Amniotic epithelial cell (primary cell): ENCODE results near the gene ATAT1.
"Not testable (repeated sequence)": the region's sequence is repeated elsewhere in the genome, so short reads cannot be mapped to it uniquely, and the experiment has no call there.

Experiments
- DNase-seq: peaks from one replicate; pipeline ENCODE4 v3.0.0-alpha.2; 2010; ENCODE audit warnings: low read depth

The ATAT1 gene

DNA sequence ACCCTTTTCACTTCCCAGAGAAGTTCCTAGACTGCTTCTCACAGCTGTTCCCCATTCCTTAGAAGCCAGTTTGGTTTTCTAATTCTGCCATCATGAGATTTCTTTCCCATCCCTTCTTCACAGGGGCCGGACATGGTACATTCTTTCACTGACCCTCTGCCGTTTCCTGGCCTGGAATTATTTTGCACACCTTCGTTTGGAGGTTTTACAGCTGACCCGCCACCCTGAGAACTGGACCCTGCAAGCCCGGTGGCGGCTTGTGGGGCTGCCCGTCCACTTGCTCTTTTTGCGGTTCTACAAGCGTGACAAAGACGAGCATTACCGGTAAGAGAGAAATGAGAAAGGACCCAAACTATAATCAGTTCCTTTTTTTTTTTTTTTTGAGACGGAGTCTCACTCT, 24.5 kb downstream of the ATAT1 start:
- DNase-seq: no peak

- no peak for DNase-seq
Observed at GRCh38 chr6:30654798-30655742, 28.4 kb downstream of the ATAT1 start.

- DNase-seq: no peak
Observed at GRCh38 chr6:30655743-30656094, 29.0 kb downstream of the ATAT1 start.

- no peak for DNase-seq
Observed at GRCh38 chr6:30656513-30656912, 29.8 kb downstream of the ATAT1 start.

DNA sequence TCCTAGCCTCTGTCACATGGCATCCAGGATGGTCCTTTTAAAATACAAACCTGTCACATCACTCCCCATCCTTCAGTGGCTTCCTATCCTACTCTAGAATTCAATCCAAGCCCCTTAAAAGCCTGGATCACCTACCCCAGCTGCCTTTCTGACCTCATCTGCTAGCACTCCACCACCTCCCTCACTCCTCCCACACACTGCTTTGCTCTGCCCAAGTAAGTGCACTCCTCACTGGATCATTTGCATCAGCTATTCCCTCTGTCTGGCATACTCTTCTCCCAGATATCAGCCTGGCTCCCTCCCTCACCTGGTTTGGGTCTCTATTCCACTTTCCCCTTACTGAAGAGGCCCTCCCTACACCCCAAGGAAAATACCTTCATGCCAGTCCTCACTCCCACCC, 30.8 kb downstream of the ATAT1 start:
- DNase-seq: peak; percentile 51

DNA sequence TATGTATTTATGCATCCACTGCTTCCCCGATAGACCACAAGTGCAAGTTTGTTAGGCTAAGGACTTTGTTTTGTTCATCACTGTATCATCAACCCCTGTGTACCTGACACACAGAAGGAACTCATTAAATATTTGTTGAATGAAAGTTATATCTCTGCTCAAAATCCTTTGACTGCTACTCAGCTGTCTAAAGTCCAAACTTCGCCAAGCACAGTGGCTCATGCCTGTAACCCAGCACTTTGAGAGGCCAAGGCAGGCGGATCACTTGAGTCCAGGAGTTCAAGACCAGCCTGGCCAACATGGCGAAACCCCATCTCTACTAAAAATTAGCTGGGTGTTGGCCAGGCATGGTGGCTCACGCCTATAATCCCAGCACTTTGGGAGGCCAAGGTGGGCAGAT, 31.2 kb downstream of the ATAT1 start:
- not testable (repeated sequence) for DNase-seq

- no peak for DNase-seq
Observed at GRCh38 chr6:30664994-30665767, 38.5 kb downstream of the ATAT1 start.

DNA sequence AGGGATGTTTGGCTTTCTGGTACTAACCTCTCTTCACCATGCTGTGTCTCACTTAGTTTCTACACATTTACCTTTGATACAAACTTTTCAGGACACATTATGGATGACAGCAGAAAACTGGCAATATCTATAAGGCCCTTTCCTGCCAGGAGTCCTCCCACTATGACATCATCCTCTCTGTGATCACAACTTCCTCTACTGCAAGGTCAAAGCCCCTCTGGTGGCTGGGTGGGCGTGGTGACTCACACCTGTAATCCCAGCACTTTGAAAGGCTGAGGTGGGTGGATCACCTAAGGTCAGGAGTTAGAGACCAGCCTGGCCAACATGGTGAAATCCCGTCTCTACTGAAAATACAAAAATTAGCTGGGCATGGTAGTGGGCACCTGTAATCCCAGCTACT, 39.6 kb downstream of the ATAT1 start:
- not testable (repeated sequence) for DNase-seq

DNA sequence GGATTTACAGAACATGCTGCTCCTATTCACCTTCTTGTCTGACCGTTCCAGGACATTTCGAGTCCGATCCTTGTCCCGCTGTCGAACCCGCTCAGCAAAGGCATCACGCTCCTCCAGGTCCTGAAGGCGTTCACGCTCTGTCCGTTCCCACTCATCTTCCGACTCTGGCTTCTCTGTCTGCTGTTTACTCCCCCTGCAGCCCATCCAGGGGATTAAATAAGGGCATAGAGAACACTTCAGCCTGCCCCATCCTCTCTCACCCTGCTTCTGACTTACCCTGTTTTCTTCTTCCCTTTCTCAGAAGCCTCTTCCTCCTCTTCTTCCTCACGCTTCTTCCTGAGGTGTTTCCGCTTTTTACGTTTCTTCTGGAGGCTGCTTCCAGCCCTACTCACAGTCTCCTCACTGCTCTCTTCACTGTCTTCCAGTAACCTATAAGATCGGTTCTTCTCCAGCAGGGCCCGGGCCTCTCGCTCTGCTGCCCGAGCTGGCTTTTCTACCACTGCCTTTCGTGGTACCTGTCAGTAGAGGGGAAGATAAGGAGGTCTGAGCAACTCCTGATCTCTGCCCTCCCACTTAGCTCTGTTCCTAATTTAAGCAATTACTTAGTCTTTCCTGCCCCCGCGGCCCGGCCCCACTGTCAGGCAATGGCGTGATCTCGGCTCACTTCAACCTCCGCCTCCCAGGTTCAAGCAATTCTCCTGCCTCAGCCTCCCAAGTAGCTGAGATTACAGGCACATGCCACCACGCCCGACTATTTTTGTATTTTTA, 44.3 kb downstream of the ATAT1 start:
- no peak for DNase-seq

DNA sequence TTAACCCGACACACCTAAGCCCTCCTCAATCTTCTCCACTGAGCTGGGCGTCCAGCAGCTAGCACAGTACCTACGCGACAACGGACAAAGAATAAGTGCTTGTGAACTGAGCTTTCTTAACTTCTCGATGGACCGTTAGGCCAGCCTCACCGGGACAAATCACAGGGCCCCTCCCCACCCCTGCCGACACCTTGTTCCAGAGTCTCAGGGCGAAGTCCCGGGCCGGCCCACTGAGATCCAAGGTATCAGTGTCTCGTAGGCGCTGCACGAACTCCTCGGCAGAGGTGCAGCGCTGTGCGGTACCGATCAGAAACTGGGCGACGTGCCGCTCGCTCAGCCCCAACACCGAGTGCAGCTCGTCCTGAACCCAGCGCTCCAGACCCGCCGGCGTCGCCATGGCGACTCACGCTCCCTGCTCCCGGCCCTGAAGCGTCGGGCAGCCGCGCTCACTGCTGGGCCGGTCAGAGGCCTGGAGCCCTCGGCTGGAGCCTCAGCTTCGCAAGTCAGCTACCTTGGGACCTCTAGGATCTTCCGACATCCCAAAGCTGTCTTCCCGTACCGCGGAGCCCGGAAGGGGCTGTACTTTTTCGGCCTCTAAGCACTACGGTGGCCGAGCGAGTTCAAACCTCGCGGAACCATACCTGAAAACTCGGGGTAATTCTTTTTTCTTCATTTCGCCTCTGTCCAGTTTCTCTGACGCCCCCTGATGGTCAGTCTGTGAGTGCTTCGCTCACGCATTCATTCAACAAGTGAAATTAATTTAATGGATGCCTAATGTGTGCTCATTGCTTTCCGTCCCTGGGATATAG, 46.0 kb downstream of the ATAT1 start, which contains the start of gene DHX16:
Gene DHX16 (minus strand): TSS at position 562 of the 809 bp plus-strand sequence. CDS start 165 bp downstream, at position 397.
- peak; percentile 98 for DNase-seq

DNA sequence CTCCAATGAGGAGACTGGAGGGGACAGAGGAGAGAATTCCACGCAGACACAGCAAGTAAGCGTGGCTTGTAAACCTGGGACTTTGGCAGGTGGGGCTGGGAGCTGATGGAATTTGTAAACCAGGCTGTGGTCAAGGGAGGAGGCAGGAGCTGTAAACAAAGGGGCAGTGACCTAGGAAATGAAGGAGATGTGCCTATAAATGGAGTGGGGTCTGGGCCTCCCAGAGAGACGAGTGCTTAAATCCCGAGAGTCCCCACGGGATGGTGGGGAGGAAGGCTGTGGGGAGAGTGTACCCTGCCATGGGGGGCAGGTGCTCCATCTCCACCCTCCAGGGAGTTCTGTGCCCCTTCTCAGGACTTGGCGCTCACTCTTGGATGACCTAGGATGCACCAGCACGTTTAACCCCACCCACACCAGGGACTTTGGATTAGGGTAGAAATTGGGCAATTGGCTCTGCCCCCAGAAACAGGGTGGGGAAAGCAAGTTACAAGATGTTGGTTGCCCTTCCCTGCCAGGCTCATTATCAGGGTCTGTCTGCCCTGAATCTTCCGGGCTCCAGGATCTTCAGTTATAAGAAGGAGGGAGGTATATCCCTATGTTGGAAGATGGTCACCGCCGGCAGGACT, 50.1 kb downstream of the ATAT1 start:
- DNase-seq: no peak

DNA sequence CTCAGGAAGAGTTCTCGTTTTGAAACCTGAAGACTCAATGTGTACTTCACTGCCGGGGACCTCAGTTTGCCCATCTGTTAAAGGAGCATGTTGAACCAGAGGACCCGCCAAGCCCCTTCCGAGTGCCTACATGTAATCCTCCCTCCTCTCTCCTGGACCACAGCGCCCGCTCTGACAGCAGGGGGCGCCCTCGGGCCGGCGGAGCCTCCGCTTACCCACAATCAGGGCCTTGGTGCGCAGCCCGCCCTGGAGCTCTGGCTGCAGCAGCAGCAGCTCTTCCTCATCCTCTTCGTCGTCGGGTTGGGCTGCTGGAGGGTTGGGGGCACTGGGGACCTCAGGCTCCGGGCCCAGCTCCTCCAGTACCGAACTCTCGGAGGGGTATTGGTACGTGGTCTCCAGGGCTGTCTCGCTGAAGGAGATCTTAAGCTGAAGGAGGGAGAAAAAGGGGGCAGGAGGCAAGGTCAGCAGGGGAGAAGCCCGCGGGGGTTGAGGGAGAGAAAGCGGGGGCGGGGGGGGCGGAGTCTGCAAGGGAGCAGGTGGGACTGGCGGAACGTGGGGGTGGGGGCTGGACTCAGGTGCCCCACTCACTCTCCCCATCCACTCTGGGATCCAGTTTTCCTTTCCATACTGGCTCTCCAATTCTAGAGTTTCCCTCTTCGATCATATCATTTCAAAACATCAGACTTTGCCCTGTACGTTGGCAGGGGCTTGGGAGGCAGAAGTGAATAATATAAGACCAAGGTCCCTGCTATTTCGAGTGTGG, 52.5 kb downstream of the ATAT1 start:
- DNase-seq: peak; percentile 67

DNA sequence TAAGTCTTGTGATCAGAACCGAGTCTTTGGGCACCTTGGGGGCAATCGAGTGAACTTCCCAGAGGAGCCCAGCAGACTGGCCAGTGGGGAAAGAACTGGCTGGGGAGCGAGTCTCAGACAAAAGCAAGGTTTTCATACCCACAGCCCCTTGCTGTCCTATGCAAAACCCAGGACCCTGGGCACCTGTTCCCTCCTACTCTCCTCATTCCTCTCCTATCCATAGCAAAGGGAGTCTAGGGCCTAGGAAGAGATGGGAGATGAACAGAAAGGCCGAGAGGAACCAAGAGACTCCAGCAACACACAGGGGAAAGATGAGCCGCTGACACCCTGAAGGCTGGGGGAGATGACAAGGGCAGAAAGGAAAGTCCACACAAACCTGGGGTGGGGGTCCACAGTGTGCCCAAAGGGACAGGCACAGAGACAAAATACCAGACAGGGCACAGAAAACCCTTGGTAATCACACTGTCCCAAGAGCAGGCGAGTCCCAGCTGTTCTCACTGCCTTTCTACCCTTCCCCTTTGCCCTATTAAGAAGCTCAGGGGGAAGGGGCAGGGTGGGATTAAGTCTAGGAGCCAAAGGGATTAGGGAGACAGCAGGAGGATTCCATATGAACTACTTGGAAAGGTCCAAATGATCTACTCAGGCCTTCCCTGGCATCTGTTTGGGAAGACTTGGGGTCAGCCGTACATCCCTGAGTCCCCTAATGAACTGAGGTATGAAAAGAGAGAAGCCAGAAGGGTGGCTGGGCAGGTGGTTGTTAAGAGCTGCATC, 53.3 kb downstream of the ATAT1 start:
- DNase-seq: no peak

- DNase-seq: no peak
Observed at GRCh38 chr6:30681766-30682142, 55.1 kb downstream of the ATAT1 start.

DNA sequence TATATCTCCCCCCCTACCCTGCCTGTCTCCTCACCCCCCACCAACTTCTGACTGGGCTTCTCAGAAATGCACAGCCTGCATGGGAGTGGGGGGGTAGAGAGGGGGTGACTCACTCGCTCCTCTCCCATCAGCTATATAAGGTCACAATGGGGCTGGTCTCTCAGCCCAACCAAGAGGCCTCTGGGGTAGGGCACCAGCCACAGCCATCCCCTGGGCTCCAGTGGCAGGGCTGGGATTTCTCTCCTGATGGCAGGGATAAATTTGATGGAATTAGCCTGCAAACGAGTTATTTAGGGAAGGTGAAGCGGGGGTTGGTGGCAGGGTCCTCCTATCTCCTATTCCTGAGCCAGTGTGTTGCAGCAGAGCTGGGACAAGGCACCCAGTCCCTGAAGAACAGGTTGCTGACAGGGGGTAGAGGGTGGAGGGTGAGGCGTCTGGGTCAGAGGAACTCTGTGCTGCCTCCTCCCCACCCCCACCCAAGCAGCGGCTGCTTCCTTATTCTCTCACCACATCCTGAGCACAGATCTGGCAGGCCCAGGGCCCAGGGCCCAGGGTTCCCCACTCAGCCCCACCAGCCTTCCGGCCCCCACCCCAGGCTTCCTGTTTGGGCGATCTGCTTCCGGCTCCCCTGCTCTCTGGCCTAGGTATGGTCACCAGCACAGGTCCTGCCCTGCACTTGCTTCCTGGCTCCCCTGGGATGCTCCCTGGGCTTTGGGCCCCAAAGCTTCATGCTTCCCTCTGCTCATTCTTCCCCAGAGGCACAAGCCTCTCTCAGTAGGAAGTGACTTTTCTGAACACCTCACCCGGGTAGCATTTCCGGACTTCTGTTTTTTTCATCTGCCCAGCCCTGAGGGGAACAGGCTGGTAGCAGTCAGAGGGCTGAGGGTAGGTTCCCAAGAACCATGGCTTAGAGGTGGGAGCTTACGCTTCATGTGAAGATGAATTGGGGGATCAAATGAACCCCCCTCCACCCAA, 55.8 kb downstream of the ATAT1 start:
- DNase-seq: peak; percentile 92

GRCh38 chr6:30683183-30683979, 56.7 kb downstream of the ATAT1 start:
- no peak for DNase-seq

- no peak for DNase-seq
Observed at GRCh38 chr6:30683980-30684338, 57.3 kb downstream of the ATAT1 start.
